Cardiac ventricle fibroblast (primary cell): ENCODE measurements around the gene BEND3. TPM values are rescaled to one million over a fixed set of nuclear protein-coding genes. Genes with fewer than 3 reads are reported as not detected.

Experiments used
- total RNA-seq: library from RNA; depleted of rRNA; stranded (reverse); fragments of >200 nt; gene quantifications from 2 replicates; pipeline ENCODE4 v1.2.3, GENCODE V29; 2015

BEND3 gene
- total RNA-seq, result 1.5 and 1.6 TPM in 2 replicates

GRCh38 chr6:107114926-107115694 is at the start of gene BEND3:
TSS of gene BEND3 (minus strand) at chr6:107115515. CDS start at chr6:107099285, 16,230 bp downstream.

Other genes with a start within 250 kb of the BEND3 start
- gene CD24, start 140.8 kb downstream of the BEND3 start, total RNA-seq, result 0.12 and 0.15 TPM in 2 replicates
- gene MTRES1, start 87.3 kb downstream of the BEND3 start, total RNA-seq, result 9.1 and 10.9 TPM in 2 replicates